Spleen (tissue), 11 donors: ENCODE measurements around the gene FILIP1. TPM values are rescaled to one million over a fixed set of nuclear protein-coding genes. Genes with fewer than 3 reads are reported as not detected.

Experiments used
- DNase-seq: peaks from one replicate; pipeline ENCODE4 v3.0.0-alpha.2; 2020
- H3K27ac ChIP-seq, 8 donors: fragments of 200-600 bp; sonication (generic) in 7 of 8; 1 replicate in 4 of 8; 2 replicates in 4 of 8; pipeline versions ENCODE4 v1.5.0 to v1.8.0; 2016 to 2021; ENCODE audit warnings: inconsistent platforms in 4 of 8, mild to moderate bottlenecking in 4 of 8, moderate library complexity in 1 of 8
- H3K27me3 ChIP-seq, 7 donors: fragments of 200-600 bp; sonication (generic) in 6 of 7; replicated peaks in 1 of 7; 1 replicate in 4 of 7; 2 replicates in 3 of 7; pipeline versions ENCODE4 v1.5.0 to v1.8.0; 2016 to 2021; ENCODE audit warnings: inconsistent platforms in 3 of 7, mild to moderate bottlenecking in 1 of 7
- H3K36me3 ChIP-seq, 6 donors: fragments of 200-600 bp; sonication (generic) in 5 of 6; 1 replicate in 4 of 6; 2 replicates in 2 of 6; pipeline versions ENCODE4 v1.5.0 to v1.8.0; 2016 to 2021; ENCODE audit warnings: inconsistent platforms in 2 of 6
- H3K4me1 ChIP-seq, 6 donors: fragments of 200-600 bp; sonication (generic) in 5 of 6; 1 replicate in 3 of 6; 2 replicates in 3 of 6; pipeline versions ENCODE4 v1.5.0 to v1.8.0; 2016 to 2021; ENCODE audit warnings: inconsistent platforms in 3 of 6
- H3K4me3 ChIP-seq, 8 donors: fragments of 200-600 bp; sonication (generic) in 7 of 8; 1 replicate in 4 of 8; 2 replicates in 4 of 8; pipeline versions ENCODE4 v1.5.0 to v1.8.0; 2016 to 2021; ENCODE audit warnings: inconsistent platforms in 4 of 8, mild to moderate bottlenecking in 4 of 8, moderate library complexity in 2 of 8
- H3K9me3 ChIP-seq, 8 donors: fragments of 200-600 bp; sonication (generic) in 7 of 8; 1 replicate in 4 of 8; 2 replicates in 4 of 8; pipeline versions ENCODE4 v1.5.0 to v1.8.0; 2016 to 2021; ENCODE audit warnings: inconsistent platforms in 4 of 8
- CTCF ChIP-seq, 11 experiments: fragments of 200-600 bp in 7 of 11; fragments of 450-650 bp in 4 of 11; sonication (generic) in 4 of 11; IDR thresholded peaks in 8 of 11; conservative IDR thresholded peaks in 3 of 11; 1 replicate in 7 of 11; 2 replicates in 4 of 11; pipeline versions ENCODE4 v1.4.0 to v1.8.0; 2016 to 2021; ENCODE audit warnings: antibody characterized with exemption in 11 of 11, inconsistent platforms in 4 of 11, mild to moderate bottlenecking in 1 of 11
- POLR2A ChIP-seq, 3 donors: fragments of 450-650 bp; IDR thresholded peaks; one replicate each; pipeline ENCODE4 v1.5.1; 2017; ENCODE audit warnings: antibody characterized with exemption in 3 of 3, mild to moderate bottlenecking in 1 of 3
- POLR2AphosphoS5 ChIP-seq, 3 donors: sonication (generic); formaldehyde crosslinking; IDR thresholded peaks; one replicate each; pipeline ENCODE4 v1.5.1; 2017; ENCODE audit warnings: antibody characterized with exemption in 3 of 3
- WGBS, 5 donors: extraction: QIAGEN DNeasy Blood & Tissue Kit in 3 of 5; methylation state at CpG; one replicate each; pipeline versions ENCODE4 v1.1.5 to v1.1.7; 2013 to 2018; 5-methylcytosine and 5-hydroxymethylcytosine counted together
- intact Hi-C: fragments of 100-400 bp; cut with DNase I; formaldehyde crosslinking; loops from one replicate; pipeline ENCODE4 v1.15.0; 2023; ENCODE audit warnings: low total_unique reads
- polyA plus RNA-seq, 3 donors: library from polyadenylated mRNA; stranded (reverse); fragments of 200-250 nt; gene quantifications; one replicate each; pipeline ENCODE4 v1.2.1, GENCODE V29; 2013
- total RNA-seq, 7 donors: library from RNA; depleted of rRNA in 3 of 7; stranded (reverse); fragments of >200 nt in 3 of 7; fragmentation: NEBNext Ultra II Directional in 4 of 7; extraction: Animal tissue kit (Norgen Biotek cat#: 25700) in 4 of 7; gene quantifications; one replicate each; pipeline versions ENCODE4 v1.1.0 to v1.2.1, GENCODE V29; 2016 to 2021
- donor health status: healthy with polysubstance abuse.
- donor health status: DM: no; HTN: no; CAD: no; lungs with moderate emphysema.
- donor health status: DM: no; HTN: no; CAD: no.
- donor health status: Bipolar disorder and iron deficiency.
- donor health status: healthy.
- donor health status: DM: no; HTN: no; CAD: no.
- donor health status: DM: yes; HTN: yes; CAD: no.

The FILIP1 gene
- total and polyA plus RNA-seq, 10 donors = 0.11 to 0.59 (median 0.38) TPM

- peaks cover 0 to 2% (median 0%) of the 10 kb centered on the region in 8 donors for H3K9me3 ChIP-seq
- no peaks in the 10 kb centered on the region for H3K4me1 ChIP-seq
- WGBS, 5 donors = 11 to 35% (median 25%) methylated on average over 2 of the region's 2 CpGs
- no peaks in the 10 kb centered on the region for H3K36me3 ChIP-seq
- H3K27me3 ChIP-seq = peaks cover 0 to 4% (median 0%) of the 10 kb centered on the region in 7 donors
- no peak overlapping the region for H3K27ac ChIP-seq
- intact Hi-C loops = no loop called here
- H3K4me3 ChIP-seq = no peak overlapping the region
- no peak for DNase-seq
- TF ChIP-seq POLR2A (IDR thresholded peaks at IDR 0.05) (no peak), CTCF (IDR thresholded peaks at IDR 0.05 in 8 of 11, conservative IDR thresholded peaks at IDR 0.05 in 3 of 11) (no peak), POLR2AphosphoS5 (IDR thresholded peaks at IDR 0.05) (no peak)
These were observed 111.5 kb downstream of the FILIP1 start for GRCh38 chr6:75381877-75382633.

GRCh38 chr6:75379536-75379935 is 114.1 kb downstream of the FILIP1 start:
- H3K4me3 ChIP-seq = no peak overlapping the region
- H3K9me3 ChIP-seq = no peaks in the 10 kb centered on the region
- H3K36me3 ChIP-seq = no peaks in the 10 kb centered on the region
- H3K27me3 ChIP-seq = peaks cover 0 to 4% (median 0%) of the 10 kb centered on the region in 7 donors
- intact Hi-C loops = no loop called here
- no peak for DNase-seq
- WGBS, 5 donors = 88 to 95% (median 93%) methylated on average over 4 of the region's 4 CpGs
- no peak overlapping the region for H3K27ac ChIP-seq
- no peaks in the 10 kb centered on the region for H3K4me1 ChIP-seq
- no peak for TF ChIP-seq CTCF (IDR thresholded peaks at IDR 0.05 in 8 of 11, conservative IDR thresholded peaks at IDR 0.05 in 3 of 11)
- TF ChIP-seq POLR2A (IDR thresholded peaks at IDR 0.05) = no peak
- TF ChIP-seq POLR2AphosphoS5 (IDR thresholded peaks at IDR 0.05) = no peak

GRCh38 chr6:75378101-75378500 is 115.5 kb downstream of the FILIP1 start:
- no peak overlapping the region for H3K4me3 ChIP-seq
- DNase-seq = no peak
- H3K9me3 ChIP-seq = no peaks in the 10 kb centered on the region
- no peaks in the 10 kb centered on the region for H3K4me1 ChIP-seq
- peaks cover 0 to 4% (median 0%) of the 10 kb centered on the region in 7 donors for H3K27me3 ChIP-seq
- 43 to 57% (median 45%) methylated on average over 2 of the region's 2 CpGs for WGBS, 5 donors
- no peaks in the 10 kb centered on the region for H3K36me3 ChIP-seq
- H3K27ac ChIP-seq = no peak overlapping the region
- intact Hi-C loops = no loop called here
- TF ChIP-seq POLR2A (IDR thresholded peaks at IDR 0.05) = no peak
- TF ChIP-seq POLR2AphosphoS5 (IDR thresholded peaks at IDR 0.05) = no peak
- no peak for TF ChIP-seq CTCF (IDR thresholded peaks at IDR 0.05 in 8 of 11, conservative IDR thresholded peaks at IDR 0.05 in 3 of 11)

- WGBS, 5 donors = 81 to 97% (median 94%) methylated on average over 3 of the region's 3 CpGs
- Histone ChIP-seq H3K4me1 (no peaks in the 10 kb centered on the region), H3K36me3 (no peaks in the 10 kb centered on the region), H3K9me3 (no peaks in the 10 kb centered on the region), H3K27me3 (peaks cover 0 to 4% (median 0%) of the 10 kb centered on the region in 7 donors), H3K4me3 (no peak overlapping the region), H3K27ac (no peak overlapping the region)
- no peak for DNase-seq
- TF ChIP-seq POLR2AphosphoS5 (IDR thresholded peaks at IDR 0.05) (no peak), CTCF (IDR thresholded peaks at IDR 0.05 in 8 of 11, conservative IDR thresholded peaks at IDR 0.05 in 3 of 11) (no peak), POLR2A (IDR thresholded peaks at IDR 0.05) (no peak)
- intact Hi-C loops = no loop called here
These were observed 116.2 kb downstream of the FILIP1 start for GRCh38 chr6:75377386-75377785.
